Right renal cortex interstitium (tissue), 3 donors: ENCODE results near the gene HBEGF. TPM values are rescaled to one million over a fixed set of nuclear protein-coding genes. Genes with fewer than 3 reads are reported as not detected.
A peak's percentile ranks its signal among the peaks of the same experiment; 100 is the strongest.

ENCODE experiments used
- DNase-seq, 3 donors: peaks; one replicate each; pipeline ENCODE4 v3.0.0-alpha.2; 2013; ENCODE audit warnings: low read depth in 3 of 3, low spot score in 2 of 3
- polyA plus RNA-seq, 3 donors: library from polyadenylated mRNA; unstranded; fragments of 120-200 nt; gene quantifications; one replicate each; pipeline ENCODE4 v1.2.1, GENCODE V29; 2013; ENCODE audit not compliant: insufficient read length in 3 of 3

Gene HBEGF
- polyA plus RNA-seq, 3 donors, result 8.6 to 11.4 (median 10.0) TPM

DNA sequence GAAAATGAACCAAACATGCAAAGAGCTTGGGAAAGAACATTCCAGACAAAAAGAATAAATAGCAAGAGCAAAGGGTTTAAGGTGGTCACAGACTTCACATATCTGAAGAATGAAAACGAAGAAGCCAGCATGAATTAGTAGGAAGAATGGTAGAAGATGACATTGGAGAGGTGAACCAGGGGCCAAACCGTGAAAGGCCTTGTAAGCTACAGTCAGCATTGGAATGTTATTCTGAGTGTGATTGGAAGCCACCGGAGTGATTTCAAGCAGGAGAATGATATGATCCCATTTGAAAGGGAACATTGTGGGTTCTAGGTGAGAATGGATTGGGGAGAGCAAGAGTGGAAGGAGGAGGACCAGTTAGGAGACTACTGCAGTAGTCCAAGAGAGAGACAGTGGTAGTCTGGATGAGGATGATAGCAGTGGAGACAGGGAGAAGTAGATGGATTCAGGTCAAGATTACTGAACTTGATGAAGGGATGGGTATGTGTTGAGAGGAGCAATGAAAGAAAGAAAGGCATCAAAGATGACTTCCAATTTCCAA is 36.6 kb downstream of the HBEGF start:
- no peak for DNase-seq

DNA sequence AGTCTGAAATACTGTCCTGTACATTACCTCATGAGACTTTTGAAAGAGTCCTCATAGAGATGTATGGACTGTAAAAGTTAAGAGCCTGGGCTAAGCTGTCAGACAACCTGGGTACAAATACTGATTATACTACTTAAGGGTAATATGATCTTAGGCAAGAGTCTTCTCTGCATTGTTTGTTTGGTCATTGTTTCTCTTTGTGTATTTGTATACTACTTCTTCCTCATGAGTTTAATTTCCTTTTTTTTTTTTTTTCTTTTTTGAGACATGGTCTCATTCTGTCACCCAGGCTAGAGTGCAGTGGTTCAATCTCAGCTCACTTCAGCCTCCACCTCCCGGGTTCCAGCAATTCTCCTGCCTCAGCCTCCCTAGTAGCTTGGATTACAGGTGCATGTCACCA is 40.9 kb downstream of the HBEGF start:
- DNase-seq, result no peak

DNA sequence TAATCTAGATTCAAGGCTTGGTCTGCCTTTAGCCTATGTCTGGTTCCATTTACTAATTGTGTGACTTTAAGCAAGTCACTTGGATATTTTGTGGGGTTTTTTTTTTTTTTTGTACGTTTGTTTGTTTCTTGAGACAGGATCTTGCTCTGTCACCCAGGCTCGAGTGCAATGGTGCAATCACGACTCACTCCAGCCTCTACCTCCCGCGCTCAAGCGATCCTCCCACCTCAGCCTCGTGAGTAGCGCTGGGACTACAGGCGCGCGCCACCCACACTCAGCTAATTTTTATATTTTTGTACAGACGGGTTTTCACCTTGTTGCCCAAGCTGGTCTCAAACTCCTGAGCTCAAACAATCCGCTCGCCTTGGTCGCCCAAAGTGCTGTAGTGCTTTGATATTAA is 42.4 kb downstream of the HBEGF start:
- no peak for DNase-seq

DNA sequence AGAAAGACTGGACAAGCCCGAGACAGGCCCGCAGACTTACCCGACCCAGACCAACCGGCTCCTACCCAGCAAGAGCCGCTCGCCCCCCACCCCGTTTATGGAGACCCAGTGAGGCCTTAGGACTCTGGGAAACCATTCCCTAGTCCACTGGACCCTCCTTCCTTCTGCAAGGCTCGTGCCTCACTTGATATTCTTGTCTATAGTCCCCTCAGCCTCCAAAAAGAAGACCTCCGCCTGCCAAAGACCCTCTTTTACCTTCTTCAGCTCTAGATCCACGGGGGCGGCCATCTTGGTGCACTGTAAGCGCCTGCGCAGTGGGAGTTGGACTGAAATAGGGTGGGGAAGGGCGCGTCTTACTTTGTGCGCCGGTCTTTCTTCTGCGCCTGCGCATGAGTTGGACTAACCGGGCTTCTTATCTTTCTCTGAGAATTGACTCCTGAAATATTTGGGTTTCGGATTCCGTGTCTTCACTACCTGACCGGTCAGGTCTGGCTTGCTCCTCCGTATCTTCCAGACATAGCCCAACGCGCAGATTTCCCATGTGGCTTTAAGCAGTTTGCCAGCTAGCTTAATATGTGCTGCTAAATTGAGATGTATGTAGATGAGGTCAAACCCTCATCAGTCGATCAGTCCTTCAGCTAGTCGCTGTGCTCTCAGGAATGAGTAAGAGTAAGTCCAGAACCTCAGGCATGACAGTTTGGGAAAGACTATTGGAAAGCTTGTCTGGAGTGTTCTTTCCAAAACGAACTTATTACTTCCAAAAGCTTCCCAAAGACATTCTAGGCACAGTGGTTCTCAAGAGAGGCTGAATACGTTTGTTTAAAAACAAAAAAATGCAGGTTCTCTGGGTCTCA is 43.4 kb downstream of the HBEGF start, which contains the start of gene PFDN1:
PFDN1 (minus strand) TSS at position 316 of the 854 bp plus-strand sequence; CDS start at position 288, 28 bp downstream.
- peak; percentile 83 to 94 (median 91) for DNase-seq

DNA sequence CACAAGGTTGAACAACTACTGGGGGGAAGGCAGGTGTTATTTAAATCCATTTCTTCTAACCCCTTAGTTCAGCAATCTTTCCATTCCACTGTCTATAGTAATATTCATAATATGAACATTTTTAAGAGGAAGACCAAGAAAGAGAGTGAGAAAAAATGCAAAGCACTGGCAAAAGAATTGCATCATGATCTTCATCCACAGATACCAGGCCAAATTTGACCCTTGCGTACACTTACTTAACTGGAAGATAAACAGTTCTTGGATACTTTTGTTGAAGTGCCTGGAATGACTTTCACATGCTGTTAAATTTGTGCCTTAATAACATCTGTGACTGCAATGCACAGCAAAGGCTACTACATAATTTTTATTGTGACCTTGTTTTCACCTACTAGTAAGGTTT is 45.3 kb downstream of the HBEGF start:
- DNase-seq, result no peak

DNA sequence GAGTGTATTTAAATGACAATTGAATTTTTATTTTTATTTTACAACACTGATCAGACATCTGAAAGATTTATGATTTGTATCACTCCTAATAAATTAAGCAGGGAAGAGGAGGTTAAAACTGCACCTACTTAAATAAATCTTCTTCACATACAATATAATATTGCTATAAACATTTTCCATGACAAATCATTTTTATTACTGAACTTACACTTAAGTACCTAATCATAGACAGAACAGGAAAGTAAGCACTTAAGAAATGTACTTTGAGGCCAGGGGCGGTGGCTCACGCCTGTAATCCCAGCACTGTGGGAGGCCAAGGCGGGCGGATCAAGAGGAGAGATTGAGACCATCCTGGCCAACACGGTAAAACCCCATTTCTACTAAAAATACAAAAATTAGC is 47.3 kb downstream of the HBEGF start:
- no peak for DNase-seq

DNA sequence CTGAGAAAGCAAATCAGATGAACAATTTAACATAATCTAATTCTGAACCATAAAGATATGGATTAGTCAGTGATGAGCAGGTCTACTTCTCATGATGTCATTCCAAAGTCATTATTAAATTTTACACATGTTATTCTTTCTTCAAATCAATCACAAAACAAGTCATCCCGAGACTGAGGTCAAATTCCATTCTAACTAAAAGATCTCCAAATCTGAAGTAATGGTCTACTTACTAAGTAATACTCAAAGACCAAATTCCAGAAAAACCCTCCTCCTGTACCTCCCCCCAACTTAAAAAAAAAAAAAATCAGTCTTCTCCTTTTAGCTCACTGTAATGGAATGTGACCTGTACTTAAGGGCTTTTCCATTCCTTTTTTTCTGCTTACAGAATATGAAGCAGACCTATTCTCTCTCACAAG is 48.2 kb downstream of the HBEGF start:
- DNase-seq, result no peak

DNA sequence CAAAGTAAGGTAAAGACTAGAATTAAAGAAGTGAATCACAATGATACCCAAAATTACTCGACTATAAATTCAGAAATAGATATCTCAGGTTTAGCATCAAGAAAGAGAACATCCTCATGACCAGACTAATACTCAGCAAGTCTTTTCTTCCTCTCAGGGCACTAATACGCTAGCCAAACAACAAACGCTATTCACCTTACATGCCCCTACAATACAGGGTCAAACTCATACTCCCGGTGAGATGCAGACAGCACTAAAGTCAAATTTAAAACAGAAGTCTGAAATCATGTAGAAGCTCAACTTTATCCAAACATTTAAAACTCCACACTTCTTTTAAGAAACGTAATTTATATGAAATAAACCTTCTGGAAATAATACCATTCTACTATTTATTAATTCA is 49.1 kb downstream of the HBEGF start:
- DNase-seq, result no peak

DNA sequence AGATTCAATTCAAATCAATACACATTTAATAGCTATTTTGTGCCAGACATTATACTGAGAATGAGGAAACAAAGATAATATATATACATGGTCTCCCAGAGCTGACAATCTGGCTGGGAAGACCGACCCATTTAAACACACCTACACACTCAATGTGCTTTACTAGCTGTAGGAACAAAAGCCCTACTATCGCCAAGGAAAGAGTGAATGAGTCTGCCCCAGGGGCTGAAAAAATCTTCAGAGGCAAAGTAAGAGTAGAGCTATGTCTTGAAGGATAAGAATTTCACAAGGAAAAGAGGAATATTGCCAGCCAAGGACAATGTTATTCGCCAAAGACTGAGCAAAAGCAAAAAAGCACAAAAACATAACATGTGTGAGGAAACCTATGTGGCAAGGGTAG is 50.1 kb downstream of the HBEGF start:
- no peak for DNase-seq

DNA sequence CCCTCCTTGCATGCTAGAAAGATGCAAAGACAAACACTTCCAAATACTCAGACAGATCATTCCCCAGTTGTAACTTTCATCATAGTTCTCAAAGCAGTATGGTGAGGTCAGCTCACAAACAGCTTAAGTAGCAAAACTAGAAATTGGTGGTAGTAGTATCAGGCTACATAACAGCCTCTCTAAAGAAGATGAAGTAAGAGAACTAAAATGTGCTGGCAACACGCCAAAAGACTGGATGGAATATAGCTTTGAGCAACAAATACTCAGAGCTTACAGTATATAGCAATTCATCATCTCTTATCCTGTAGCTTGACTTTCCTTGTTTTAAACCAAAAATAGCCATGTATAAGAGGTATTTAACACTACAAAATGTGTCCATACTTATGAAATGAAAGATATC is 51.0 kb downstream of the HBEGF start:
- DNase-seq, result peak; percentile 27 to 41 (median 29)

DNA sequence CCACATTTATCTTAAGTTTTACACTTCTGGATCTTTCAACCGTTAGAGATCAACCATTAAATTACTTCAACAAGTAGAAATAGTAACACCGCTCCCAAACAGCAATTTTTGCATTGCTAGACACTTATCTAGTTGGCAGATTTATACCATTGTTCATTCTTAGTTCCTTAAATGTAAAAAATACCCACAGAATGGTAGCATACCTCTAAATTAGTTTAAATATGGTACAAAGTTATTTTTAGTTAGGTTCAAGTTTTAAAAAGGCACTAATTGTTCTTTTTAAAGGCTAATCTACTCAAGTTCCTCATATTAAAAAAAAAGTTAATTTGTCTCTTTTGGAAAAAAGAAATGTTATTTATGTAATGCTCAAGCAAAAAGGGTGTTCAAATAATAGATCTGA is 51.6 kb downstream of the HBEGF start:
- no peak for DNase-seq

DNA sequence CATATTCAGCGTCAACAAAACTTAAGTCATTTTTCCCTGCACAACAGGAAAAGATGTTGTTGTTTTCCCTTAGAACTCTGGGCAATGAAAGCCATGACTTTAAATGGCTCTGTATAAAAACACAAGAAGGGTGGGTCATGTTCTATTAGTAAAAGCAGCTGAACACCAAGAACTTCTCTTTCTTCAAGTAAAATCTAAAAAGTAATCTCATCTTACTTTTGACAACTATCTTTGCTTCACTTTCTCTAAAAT is 52.6 kb downstream of the HBEGF start:
- no peak for DNase-seq

DNA sequence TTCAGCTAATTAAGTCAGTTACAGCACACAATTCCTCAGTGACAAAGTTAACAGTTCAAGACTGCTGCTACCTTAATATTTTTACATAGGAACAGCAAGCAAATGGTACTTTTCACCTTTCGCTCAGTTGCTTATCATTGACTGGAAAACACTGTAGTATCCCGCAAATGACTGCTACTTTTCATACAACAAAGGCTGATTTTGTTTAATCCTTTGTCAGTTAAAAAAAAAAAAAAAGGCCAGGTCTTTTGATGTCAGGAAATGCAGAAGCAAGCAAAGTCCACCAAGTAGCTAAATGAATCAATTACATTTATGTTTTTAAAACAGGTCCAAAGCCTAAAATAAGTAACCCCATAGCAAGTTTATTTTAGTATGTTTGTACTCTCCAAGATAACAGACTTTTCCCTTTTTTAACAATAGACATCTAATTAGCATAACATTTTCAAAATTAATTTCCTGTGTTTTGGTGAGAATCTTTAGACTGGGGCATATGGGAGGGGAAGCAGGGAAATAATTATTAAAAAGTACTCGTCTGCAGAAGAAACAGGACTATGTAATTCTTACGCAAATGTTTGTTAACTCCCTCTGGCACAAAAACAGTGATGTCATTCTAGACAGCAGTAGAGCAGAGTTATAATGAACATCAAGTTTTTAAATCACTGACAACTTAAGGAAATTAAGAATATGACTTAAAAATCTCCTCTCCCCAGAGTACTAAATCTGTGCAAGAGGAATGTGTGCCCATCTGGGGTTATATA is 53.1 kb downstream of the HBEGF start:
- no peak for DNase-seq

DNA sequence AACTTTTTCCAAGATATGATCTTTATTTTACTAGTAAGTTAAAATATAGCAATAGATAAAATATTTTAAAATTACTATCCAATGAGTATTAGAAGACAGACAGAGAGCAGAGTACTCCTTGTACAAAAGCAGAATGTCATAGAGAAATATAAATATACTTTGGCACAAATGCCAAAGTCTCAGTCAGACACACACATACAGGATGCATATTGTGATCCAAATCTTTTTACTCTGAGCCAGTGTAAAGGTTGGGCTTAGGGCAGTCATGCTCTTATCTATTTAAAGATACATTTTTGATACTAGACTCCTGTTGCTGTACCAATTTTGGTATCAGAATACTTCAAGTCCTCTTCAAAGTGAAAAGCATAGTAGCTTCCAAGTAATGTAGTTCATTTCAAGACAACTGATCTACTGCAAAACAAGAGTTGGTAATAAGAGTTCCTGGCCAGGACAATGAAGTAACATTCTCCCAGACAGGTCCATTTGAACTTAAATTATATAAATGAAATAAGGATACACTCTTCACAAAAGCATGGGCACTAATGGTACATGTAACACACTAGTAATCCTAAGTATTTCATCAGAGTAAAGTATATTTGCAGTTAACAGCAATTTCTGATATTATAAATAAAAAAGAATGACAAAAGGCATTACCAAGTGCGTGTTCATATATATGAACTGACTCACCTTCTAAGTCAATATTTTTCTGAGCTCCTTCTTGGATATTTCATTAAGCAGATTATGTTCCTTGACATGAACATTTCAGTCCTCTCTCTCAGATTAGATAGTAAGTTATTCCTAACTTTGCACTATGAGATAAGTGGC is 54.0 kb downstream of the HBEGF start:
- DNase-seq, result no peak

DNA sequence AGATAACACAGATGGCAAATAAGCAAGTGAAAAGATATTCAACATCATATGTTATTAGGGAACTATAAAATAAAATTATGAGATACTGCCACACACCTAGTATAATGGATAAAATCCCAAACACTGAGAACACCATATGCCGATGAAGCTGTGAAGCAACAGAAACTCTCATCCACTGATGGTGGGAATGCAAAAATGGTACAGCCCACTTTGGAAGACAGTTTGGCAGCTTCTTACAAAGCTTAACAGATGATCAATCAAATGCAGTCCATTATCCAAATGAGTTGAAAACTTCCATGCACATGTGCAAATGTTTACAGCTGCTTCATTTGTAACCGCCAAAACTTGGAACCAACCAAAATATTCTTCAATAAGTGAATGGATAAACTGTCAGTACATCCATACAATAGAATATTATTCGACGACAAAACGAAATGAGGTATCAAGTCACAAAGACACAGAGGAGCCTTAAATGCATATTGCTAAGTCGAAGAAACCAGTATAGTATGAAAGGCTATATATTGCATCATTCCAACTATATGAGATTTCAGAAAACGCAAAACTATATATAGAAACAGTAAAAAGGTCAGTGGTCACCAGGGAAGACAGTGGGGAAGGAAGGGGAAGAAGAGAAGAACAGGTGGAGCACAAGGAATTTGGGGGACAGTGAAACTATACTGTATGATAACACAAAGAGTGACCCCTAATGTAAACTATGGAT is 58.4 kb downstream of the HBEGF start:
- DNase-seq, result no peak

DNA sequence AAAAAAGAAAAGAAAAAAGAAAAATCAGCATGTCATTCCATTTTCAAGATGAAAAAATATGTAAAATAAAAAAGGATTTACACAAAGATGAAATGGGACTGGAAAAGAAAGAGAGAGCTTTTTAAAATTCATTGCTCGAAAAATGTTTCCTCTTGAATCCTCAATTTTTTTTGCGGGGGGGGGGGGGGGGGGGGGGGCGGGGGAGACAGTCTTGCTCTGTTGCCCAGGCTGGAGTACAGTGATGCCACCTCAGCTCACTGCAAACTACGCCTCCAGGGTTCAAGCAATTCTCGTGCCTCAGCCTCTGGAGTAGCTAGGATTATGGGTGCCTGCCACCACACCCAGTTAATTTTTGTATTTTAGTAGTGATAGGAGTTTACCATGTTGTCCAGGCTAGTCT is 60.0 kb downstream of the HBEGF start:
- DNase-seq, result no peak

DNA sequence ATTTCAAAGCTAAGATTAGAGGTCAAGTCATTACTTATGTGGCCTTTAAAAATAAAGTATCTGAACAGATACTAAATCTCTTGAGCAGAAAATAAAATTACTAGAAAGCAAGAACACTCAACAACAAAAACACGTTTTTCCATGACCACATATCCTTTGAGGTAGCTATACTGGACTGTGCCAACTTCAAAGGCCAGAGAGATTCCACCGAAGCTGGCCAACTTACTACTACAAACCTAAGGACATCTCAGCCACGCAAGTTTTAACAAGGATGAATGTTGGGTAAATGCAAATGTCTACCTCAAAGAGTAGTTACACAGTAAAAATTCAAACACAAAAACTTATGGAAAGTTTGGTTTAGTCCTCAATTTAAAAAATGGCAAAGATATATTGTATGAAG is 62.4 kb downstream of the HBEGF start:
- no peak for DNase-seq
